Measurements from ENCODE around the gene ARID1B. TPM values are rescaled to one million over a fixed set of nuclear protein-coding genes. Genes with fewer than 3 reads are reported as not detected.

ARID1B gene
- total and polyA plus RNA-seq, 2 experiments from 2014 or later = 41.9 to 72.7 TPM

GRCh38 chr6:156853733-156854132 lies 76.6 kb downstream of the ARID1B start:
- Histone ChIP-seq H3K4me1 (ENCODE audit: low read depth) (peaks cover 49% of the 10 kb centered on the region), H3K27ac (no peak overlapping the region)
- TF ChIP-seq, protein P1, sequence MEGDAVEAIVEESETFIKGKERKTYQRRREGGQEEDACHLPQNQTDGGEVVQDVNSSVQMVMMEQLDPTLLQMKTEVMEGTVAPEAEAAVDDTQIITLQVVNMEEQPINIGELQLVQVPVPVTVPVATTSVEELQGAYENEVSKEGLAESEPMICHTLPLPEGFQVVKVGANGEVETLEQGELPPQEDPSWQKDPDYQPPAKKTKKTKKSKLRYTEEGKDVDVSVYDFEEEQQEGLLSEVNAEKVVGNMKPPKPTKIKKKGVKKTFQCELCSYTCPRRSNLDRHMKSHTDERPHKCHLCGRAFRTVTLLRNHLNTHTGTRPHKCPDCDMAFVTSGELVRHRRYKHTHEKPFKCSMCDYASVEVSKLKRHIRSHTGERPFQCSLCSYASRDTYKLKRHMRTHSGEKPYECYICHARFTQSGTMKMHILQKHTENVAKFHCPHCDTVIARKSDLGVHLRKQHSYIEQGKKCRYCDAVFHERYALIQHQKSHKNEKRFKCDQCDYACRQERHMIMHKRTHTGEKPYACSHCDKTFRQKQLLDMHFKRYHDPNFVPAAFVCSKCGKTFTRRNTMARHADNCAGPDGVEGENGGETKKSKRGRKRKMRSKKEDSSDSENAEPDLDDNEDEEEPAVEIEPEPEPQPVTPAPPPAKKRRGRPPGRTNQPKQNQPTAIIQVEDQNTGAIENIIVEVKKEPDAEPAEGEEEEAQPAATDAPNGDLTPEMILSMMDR (IDR thresholded peaks at IDR 0.05; ENCODE audit: low read depth, low read length) = no peak

DNA sequence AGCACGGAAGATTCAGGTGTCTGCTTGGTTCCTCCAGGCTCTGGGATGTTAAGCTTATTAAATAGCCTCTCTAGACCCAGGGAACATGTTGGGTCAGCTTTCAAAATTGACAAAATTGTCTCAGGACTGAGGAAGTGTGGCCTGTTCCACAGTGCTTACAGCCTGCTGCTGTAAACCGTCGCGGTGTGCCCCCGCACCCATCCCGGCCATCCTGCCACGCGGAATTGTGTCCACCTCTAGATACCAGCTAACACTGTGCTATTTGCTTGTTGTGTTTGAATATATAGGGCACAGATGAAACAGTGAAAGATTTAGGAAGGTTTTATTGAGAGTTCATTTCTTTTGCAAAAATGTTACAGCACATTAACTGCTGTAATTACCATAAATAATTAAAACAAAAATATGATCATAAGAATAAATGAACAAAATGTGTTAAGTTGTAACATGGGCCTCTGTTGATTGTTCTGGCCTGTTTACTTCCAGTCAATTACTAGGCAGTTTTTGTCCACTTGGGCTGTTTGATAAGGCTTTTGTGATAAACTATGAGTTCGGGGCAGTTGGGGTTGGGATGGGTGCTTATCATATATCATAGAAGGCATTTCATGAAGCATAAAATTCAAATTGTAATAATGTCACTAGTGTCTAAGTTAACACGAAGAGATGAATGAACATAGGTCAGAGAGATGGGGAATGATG lies 77.4 kb downstream of the ARID1B start:
- H3K4me1 ChIP-seq (ENCODE audit: low read depth) = peaks cover 41% of the 10 kb centered on the region
- no peak overlapping the region for H3K27ac ChIP-seq
- TF ChIP-seq, protein P1 (IDR thresholded peaks at IDR 0.05; ENCODE audit: low read depth, low read length) = no peak
- DNase-seq (ENCODE audit: low read depth in 1 of 2, low spot score in 1 of 2) = no peak
- H3K4me3 ChIP-seq = no peak overlapping the region
- H3K9me3 ChIP-seq (ENCODE audit: low read depth) = no peaks in the 10 kb centered on the region
- no peaks in the 10 kb centered on the region for H3K27me3 ChIP-seq
- H3K36me3 ChIP-seq = no peaks in the 10 kb centered on the region

More at GRCh38 chr6:156853733-156854132, 76.6 kb downstream of the ARID1B start:
- Histone ChIP-seq H3K27me3 (no peaks in the 10 kb centered on the region), H3K4me3 (no peak overlapping the region), H3K9me3 (ENCODE audit: low read depth) (no peaks in the 10 kb centered on the region), H3K36me3 (no peaks in the 10 kb centered on the region)
- no peak for DNase-seq (ENCODE audit: low read depth in 1 of 2, low spot score in 1 of 2)

DNA sequence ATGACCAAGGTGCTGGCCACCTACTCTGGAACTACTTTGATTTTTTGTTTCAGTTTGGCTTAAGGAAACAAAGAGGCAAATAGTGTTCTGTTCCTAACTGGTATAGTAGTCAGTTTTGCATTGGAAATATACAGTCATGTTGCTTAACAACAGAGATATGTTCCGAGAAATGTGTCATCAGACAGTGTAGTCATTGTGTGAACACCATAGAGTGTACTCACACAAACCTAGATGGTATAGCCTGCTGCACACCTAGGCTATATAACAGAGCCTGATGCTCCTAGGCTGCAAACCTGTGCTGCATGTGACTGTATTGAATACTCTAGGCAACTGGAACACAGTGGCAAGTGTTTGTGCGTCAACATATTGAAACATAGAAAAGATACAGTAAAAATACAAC lies 80.4 kb downstream of the ARID1B start:
- Histone ChIP-seq H3K36me3 (no peaks in the 10 kb centered on the region), H3K9me3 (ENCODE audit: low read depth) (no peaks in the 10 kb centered on the region), H3K27me3 (no peaks in the 10 kb centered on the region), H3K27ac (no peak overlapping the region), H3K4me3 (no peak overlapping the region), H3K4me1 (ENCODE audit: low read depth) (peaks cover 11% of the 10 kb centered on the region)
- TF ChIP-seq, protein P1 (IDR thresholded peaks at IDR 0.05; ENCODE audit: low read depth, low read length) = no peak
- peak in 1 of 2 donors; percentile 55 for DNase-seq (ENCODE audit: low read depth in 1 of 2, low spot score in 1 of 2)

DNA sequence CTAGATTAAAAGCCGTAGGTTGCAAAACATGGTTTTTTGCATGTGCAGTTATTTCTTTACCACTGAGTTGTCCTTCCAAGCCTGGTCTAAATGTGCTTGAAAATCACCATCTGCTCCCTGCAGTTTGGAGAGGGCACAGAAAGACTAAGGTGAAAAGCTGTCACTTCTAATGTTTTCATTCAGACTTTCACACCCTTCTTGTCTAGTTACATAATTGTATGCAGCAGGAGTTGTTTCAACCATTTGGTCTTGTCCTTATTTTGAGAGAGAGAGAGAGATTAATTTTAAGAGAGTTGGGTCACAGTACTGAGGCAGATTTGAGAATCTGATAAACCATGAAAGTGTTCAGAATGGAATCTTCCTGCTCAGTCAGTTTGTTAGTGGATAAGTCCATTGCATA lies 82.5 kb downstream of the ARID1B start:
- H3K9me3 ChIP-seq (ENCODE audit: low read depth) = no peaks in the 10 kb centered on the region
- H3K4me3 ChIP-seq = no peak overlapping the region
- no peaks in the 10 kb centered on the region for H3K27me3 ChIP-seq
- TF ChIP-seq, protein P1 (IDR thresholded peaks at IDR 0.05; ENCODE audit: low read depth, low read length) = no peak
- H3K4me1 ChIP-seq (ENCODE audit: low read depth) = peaks cover 3% of the 10 kb centered on the region
- H3K36me3 ChIP-seq = no peaks in the 10 kb centered on the region
- no peak for DNase-seq (ENCODE audit: low read depth in 1 of 2, low spot score in 1 of 2)
- H3K27ac ChIP-seq = no peak overlapping the region

GRCh38 chr6:156862711-156863110 lies 85.5 kb downstream of the ARID1B start:
- DNase-seq (ENCODE audit: low read depth in 1 of 2, low spot score in 1 of 2) = no peak
- H3K9me3 ChIP-seq (ENCODE audit: low read depth) = no peaks in the 10 kb centered on the region
- no peaks in the 10 kb centered on the region for H3K36me3 ChIP-seq
- H3K4me3 ChIP-seq = no peak overlapping the region
- no peak overlapping the region for H3K27ac ChIP-seq
- H3K4me1 ChIP-seq (ENCODE audit: low read depth) = peaks cover 5% of the 10 kb centered on the region
- H3K27me3 ChIP-seq = no peaks in the 10 kb centered on the region
- TF ChIP-seq, protein P1 (IDR thresholded peaks at IDR 0.05; ENCODE audit: low read depth, low read length) = no peak
